Stimulated activated CD4-positive, alpha-beta T cell treated with anti-CD3 and anti-CD28 coated beads, Interleukin-4, amount 100 ng/mL, for 24 hours (primary cell): ENCODE results near the gene OR10K2.
"Not testable (repeated sequence)": the region's sequence is repeated elsewhere in the genome, so short reads cannot be mapped to it uniquely, and the experiment has no call there.

Experiments
- DNase-seq: peaks from one replicate; pipeline ENCODE4 v3.0.0-alpha.2; 2020

OR10K2 gene

GRCh38 chr1:158426137-158426536 is at the start of gene OR10K2:
TSS of gene OR10K2 (minus strand) at chr1:158426237. CDS start at chr1:158420866, 5,371 bp downstream.
- no peak for DNase-seq

- DNase-seq = no peak
Observed at GRCh38 chr1:158471920-158472319, 45.9 kb upstream of the OR10K2 start, which contains the start of gene OR10R2. TSS of gene OR10R2 (plus strand) at chr1:158472220. CDS start at chr1:158472326, 106 bp downstream.

GRCh38 chr1:158461534-158461933 is 35.5 kb upstream of the OR10K2 start, which contains the start of gene OR10K1:
TSS of gene OR10K1 (plus strand) at chr1:158461834. CDS start at chr1:158465562, 3,728 bp downstream.
- DNase-seq = no peak

- DNase-seq = no peak
Observed at GRCh38 chr1:158458263-158458662, 32.2 kb upstream of the OR10K2 start.

- no peak for DNase-seq
Observed at GRCh38 chr1:158457246-158457645, 31.2 kb upstream of the OR10K2 start.

GRCh38 chr1:158454537-158454936 is 28.5 kb upstream of the OR10K2 start:
- no peak for DNase-seq

GRCh38 chr1:158445376-158445775 is 19.3 kb upstream of the OR10K2 start:
- no peak for DNase-seq

GRCh38 chr1:158434741-158435140 is 8.7 kb upstream of the OR10K2 start:
- no peak for DNase-seq

GRCh38 chr1:158430163-158430562 is 4.1 kb upstream of the OR10K2 start:
- not testable (repeated sequence) for DNase-seq

GRCh38 chr1:158425027-158425426 is 1.0 kb downstream of the OR10K2 start:
- no peak for DNase-seq

GRCh38 chr1:158422212-158422611 is 3.8 kb downstream of the OR10K2 start:
- DNase-seq = no peak

- no peak for DNase-seq
Observed at GRCh38 chr1:158417586-158417985, 8.5 kb downstream of the OR10K2 start.

GRCh38 chr1:158414651-158415345 is 11.2 kb downstream of the OR10K2 start:
- DNase-seq = no peak

- DNase-seq = no peak
Observed at GRCh38 chr1:158407092-158407491, 18.9 kb downstream of the OR10K2 start.

- DNase-seq = no peak
Observed at GRCh38 chr1:158400871-158401270, 25.2 kb downstream of the OR10K2 start.

- no peak for DNase-seq
Observed at GRCh38 chr1:158398818-158399514, 27.1 kb downstream of the OR10K2 start, which contains the start of gene OR10T2. TSS of gene OR10T2 (minus strand) at chr1:158399466. CDS start at chr1:158399466, 0 bp downstream.

- DNase-seq = no peak
Observed at GRCh38 chr1:158396646-158397045, 29.4 kb downstream of the OR10K2 start.

- no peak for DNase-seq
Observed at GRCh38 chr1:158393476-158393875, 32.6 kb downstream of the OR10K2 start.

- no peak for DNase-seq
Observed at GRCh38 chr1:158391099-158391498, 34.9 kb downstream of the OR10K2 start.

- no peak for DNase-seq
Observed at GRCh38 chr1:158390331-158390730, 35.7 kb downstream of the OR10K2 start.

GRCh38 chr1:158374860-158375259 is 51.2 kb downstream of the OR10K2 start:
- DNase-seq = no peak

GRCh38 chr1:158374101-158374500 is 51.9 kb downstream of the OR10K2 start:
- not testable (repeated sequence) for DNase-seq

- DNase-seq = peak; percentile 20
Observed at GRCh38 chr1:158371188-158371953, 54.7 kb downstream of the OR10K2 start.
